Uterus (tissue), 2 donors: ENCODE data around the gene SART3.

ENCODE experiments used
- POLR2A ChIP-seq, 2 donors: fragments of 450-650 bp; IDR thresholded peaks; one replicate each; pipeline ENCODE4 v1.6.1; 2016; ENCODE audit warnings: antibody characterized with exemption in 2 of 2, mild to moderate bottlenecking in 1 of 2, moderate library complexity in 1 of 2
- TF ChIP-seq, protein P1 (sequence below), 4 experiments: fragments of 200-600 bp in 2 of 4; fragments of 450-650 bp in 2 of 4; sonication (generic) in 2 of 4; IDR thresholded peaks; one replicate each; pipeline ENCODE4 v1.5.1; 2016 to 2019; ENCODE audit warnings: antibody characterized with exemption in 4 of 4, mild to moderate bottlenecking in 2 of 4, moderate library complexity in 1 of 4

DNA sequence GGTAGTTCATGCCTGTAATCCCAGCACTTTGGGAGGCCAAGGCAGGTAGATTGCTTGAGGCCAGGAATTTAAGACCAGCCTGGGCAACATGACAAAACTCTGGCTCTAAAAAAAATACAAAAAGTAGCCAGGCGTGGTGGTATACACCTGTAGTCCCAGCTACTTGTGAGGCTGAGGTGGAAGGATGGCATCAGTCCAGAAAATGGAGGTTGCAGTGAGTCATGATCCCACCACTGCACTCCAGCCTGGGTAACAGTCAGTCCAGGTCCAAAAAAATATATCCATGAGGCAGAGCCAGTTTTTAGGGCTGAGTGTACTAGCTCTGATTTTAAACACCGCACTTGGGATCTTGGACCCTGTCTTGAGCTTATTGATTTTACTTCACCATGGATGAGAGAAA lies 76.5 kb downstream of the SART3 start:
- TF ChIP-seq, protein P1, sequence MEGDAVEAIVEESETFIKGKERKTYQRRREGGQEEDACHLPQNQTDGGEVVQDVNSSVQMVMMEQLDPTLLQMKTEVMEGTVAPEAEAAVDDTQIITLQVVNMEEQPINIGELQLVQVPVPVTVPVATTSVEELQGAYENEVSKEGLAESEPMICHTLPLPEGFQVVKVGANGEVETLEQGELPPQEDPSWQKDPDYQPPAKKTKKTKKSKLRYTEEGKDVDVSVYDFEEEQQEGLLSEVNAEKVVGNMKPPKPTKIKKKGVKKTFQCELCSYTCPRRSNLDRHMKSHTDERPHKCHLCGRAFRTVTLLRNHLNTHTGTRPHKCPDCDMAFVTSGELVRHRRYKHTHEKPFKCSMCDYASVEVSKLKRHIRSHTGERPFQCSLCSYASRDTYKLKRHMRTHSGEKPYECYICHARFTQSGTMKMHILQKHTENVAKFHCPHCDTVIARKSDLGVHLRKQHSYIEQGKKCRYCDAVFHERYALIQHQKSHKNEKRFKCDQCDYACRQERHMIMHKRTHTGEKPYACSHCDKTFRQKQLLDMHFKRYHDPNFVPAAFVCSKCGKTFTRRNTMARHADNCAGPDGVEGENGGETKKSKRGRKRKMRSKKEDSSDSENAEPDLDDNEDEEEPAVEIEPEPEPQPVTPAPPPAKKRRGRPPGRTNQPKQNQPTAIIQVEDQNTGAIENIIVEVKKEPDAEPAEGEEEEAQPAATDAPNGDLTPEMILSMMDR (IDR thresholded peaks at IDR 0.05) = no peak
- no peak for TF ChIP-seq POLR2A (IDR thresholded peaks at IDR 0.05)
